MG63 (cell line): Measurements from ENCODE around the gene ZFP62. TPM values are rescaled to one million over a fixed set of nuclear protein-coding genes. Genes with fewer than 3 reads are reported as not detected.
"Not testable (repeated sequence)": the region's sequence is repeated elsewhere in the genome, so short reads cannot be mapped to it uniquely, and the experiment has no call there.

Experiments used
- DNase-seq: peaks from one replicate; pipeline ENCODE4 v3.0.0-alpha.2; 2020
- H3K27me3 ChIP-seq: fragments of 250-450 bp; sonication (Bioruptor Pico); 2 replicates; pipeline ENCODE4 v1.5.1; 2020; ENCODE audit warnings: mild to moderate bottlenecking, moderate library complexity
- H3K36me3 ChIP-seq: fragments of 250-450 bp; sonication (Bioruptor Pico); 2 replicates; pipeline ENCODE4 v1.5.1; 2020; ENCODE audit warnings: mild to moderate bottlenecking, moderate library complexity
- H3K4me3 ChIP-seq: fragments of 250-450 bp; sonication (Bioruptor Pico); 2 replicates; pipeline ENCODE4 v1.5.1; 2020; ENCODE audit warnings: mild to moderate bottlenecking, moderate library complexity
- H3K9me3 ChIP-seq: fragments of 250-450 bp; sonication (Bioruptor Pico); 2 replicates; pipeline ENCODE4 v1.5.1; 2020; ENCODE audit warnings: mild to moderate bottlenecking, moderate library complexity
- total RNA-seq: library from RNA; depleted of rRNA; stranded (reverse); fragments of >200 nt; shearing (Covaris generic); gene quantifications from 2 replicates; pipeline ENCODE4 v1.2.3, GENCODE V29; 2014; ENCODE audit warnings: low replicate concordance

Gene ZFP62
- total RNA-seq, 1 experiment from 2014 or later: 23.6 TPM

DNA sequence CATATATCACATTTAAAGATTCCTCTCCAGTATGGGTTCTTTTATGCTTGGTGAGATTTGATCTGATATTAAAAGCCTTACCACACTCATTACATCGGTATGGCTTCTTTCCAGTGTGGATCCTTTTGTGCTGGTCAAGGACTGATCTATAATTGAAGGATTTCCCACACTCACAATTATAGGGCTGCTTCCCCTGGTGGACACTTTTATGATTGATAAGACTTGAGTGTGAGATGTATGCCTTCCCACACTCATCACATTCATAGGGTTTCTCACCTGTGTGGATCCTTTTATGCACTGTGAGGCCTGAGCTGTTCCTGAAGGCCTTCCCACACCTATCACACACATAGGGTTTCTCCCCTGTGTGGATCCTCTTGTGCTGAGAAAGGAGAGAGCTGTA is 12.2 kb downstream of the ZFP62 start:
- DNase-seq: no peak
- no peaks in the 10 kb centered on the region for H3K27me3 ChIP-seq
- H3K9me3 ChIP-seq: peaks cover 55% of the 10 kb centered on the region
- H3K36me3 ChIP-seq: peaks cover 70% of the 10 kb centered on the region
- H3K4me3 ChIP-seq: no peak overlapping the region

DNA sequence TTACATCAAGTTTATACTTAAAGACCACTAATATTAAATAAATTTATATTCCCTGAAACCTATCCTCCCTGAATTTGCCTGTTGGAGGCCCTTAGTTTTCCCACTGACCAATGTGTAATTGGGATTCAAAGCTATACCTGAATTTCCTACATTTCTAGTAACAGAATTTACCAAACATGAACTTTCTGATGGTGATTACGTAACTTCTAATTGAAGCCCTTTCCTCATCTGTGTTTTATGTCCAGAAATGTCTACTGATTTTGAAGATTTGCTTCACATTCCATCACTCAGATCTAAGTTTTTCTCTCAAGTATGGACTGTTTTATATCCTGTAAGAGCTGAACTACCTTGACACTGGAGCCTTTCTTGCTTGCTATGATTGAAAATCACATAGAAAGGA is 12.8 kb downstream of the ZFP62 start:
- Histone ChIP-seq H3K9me3 (peaks cover 53% of the 10 kb centered on the region), H3K4me3 (no peak overlapping the region), H3K27me3 (no peaks in the 10 kb centered on the region), H3K36me3 (peaks cover 64% of the 10 kb centered on the region)
- DNase-seq: no peak

DNA sequence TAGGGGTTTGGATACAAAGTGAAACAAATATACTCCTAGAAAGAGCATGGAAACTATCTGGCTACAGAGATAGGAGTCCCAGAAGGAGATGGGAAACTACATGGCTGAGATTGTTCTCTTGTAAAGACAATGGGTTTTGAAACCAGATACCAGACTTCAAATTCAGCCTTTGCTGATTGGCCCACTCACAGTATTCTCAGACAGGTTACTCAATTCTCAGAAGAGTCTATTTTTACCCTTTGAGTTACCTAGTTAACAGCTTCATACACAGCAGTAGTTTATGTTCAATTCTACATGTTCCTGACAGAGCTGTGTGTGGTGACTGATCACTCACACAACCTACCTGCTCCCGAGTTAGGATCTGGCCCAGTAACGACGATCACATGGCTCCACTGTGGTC is 14.1 kb downstream of the ZFP62 start:
- peaks cover 55% of the 10 kb centered on the region for H3K36me3 ChIP-seq
- no peak for DNase-seq
- H3K9me3 ChIP-seq: peaks cover 43% of the 10 kb centered on the region
- no peaks in the 10 kb centered on the region for H3K27me3 ChIP-seq
- no peak overlapping the region for H3K4me3 ChIP-seq

DNA sequence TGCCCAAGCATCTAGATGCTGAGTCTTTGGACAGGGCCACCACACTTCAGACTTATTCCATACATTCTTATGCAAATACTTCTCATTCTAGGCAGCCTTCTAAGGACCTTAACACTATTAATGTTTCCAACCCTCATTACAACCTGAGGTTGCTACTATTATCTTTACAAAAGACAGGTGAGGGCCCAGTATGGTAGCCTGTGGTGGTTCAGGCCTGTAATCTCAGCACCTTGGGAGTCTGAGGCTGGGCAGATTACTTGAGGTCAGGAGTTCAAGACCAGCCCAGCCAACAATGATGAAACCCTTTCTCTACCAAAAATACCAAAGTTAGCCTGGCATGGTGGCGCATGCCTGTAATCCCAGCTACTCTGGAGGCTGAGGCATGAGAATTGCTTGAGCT is 16.2 kb downstream of the ZFP62 start:
- no peak overlapping the region for H3K4me3 ChIP-seq
- peaks cover 34% of the 10 kb centered on the region for H3K36me3 ChIP-seq
- H3K27me3 ChIP-seq: no peaks in the 10 kb centered on the region
- DNase-seq: no peak
- peaks cover 21% of the 10 kb centered on the region for H3K9me3 ChIP-seq

DNA sequence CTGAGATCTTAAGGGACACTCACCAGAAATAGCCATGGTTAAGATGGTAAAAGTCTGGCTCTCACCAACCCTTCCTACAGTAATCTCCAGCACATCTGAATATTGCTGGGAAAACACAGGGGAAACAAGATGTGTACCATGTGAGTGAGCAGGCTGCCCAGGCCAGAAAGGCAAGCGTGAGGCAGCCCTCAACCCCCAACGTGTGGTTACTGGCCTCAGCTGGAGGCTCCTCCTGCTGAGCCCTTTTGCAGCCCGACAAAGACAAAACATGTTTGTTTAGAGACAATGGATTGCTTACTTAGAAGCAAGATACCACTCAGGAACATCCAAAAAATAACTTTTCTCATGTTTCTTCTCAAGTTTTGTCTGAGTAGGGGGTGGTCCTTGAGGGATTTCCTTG is 16.6 kb downstream of the ZFP62 start:
- Histone ChIP-seq H3K27me3 (no peaks in the 10 kb centered on the region), H3K4me3 (no peak overlapping the region)
- DNase-seq: no peak

DNA sequence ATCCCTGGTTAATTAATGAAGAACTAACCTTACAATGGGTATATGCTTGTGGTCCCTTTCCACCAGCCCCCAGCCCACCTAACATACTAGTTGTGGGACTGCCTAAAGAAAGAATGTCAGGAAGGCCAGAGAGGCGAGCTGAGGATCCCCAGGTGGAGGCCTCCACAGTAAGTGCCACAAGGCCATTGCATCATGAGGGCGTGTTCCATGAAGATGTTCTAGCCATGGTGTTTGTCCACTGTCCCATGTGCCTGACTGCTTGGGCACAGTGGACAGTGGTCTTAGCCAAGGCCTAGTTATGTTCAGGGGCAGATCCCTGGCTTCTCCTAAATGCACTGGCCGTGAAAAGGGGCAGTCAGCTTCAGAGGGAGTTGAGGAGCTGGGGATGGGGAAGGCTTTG is 21.1 kb downstream of the ZFP62 start:
- 0 out of 2 replicates have a peak, but pooled peaks cover 2% of the 10 kb centered on the region for H3K36me3 ChIP-seq
- H3K4me3 ChIP-seq: no peak overlapping the region
- H3K27me3 ChIP-seq: no peaks in the 10 kb centered on the region
- no peaks in the 10 kb centered on the region for H3K9me3 ChIP-seq
- no peak for DNase-seq

More for the DNA sequence above, 16.6 kb downstream of the ZFP62 start:
- peaks cover 30% of the 10 kb centered on the region for H3K36me3 ChIP-seq
- H3K9me3 ChIP-seq: peaks cover 17% of the 10 kb centered on the region

DNA sequence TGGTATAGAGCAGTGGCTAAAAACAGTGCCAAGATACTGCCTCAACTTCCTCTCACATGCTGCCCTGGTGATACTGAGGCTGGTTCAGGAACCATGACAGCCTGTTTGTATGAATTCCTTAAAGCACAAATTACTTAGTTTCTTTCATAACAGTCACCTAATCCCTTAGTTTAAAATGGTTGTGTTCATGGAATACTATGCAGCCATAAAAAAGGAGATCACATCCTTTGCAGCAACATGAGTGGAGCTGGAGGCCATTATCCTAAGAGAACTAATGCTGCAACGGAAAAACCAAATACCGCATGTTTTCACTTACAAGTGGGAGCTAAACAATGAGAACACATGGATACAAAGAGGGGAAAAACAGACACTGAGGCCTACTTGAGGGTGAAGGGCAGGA is 21.8 kb downstream of the ZFP62 start:
- Histone ChIP-seq H3K36me3 (0 out of 2 replicates have a peak, but pooled peaks cover 2% of the 10 kb centered on the region), H3K9me3 (no peaks in the 10 kb centered on the region), H3K4me3 (no peak overlapping the region), H3K27me3 (no peaks in the 10 kb centered on the region)
- no peak for DNase-seq

DNA sequence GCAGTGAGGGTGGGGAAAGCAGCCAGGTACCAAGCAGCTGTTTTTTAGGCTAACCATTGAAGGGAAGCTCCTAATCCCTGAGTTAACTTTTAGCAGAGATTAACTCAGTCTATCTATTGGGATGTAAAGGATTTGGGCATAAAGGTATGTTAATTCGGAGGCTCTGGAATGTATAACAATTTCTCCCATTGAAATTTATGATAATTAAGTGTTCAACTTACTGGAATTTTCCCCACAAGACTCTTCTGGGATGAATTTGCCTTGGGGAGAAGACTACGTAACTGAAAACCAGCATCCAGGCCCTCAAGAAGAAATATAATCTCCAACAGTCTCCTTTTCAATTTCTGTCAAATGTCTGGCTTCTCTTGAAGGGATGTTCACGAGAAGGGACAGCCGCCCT is 23.6 kb downstream of the ZFP62 start:
- DNase-seq: no peak
- Histone ChIP-seq H3K27me3 (no peaks in the 10 kb centered on the region), H3K9me3 (no peaks in the 10 kb centered on the region)

DNA sequence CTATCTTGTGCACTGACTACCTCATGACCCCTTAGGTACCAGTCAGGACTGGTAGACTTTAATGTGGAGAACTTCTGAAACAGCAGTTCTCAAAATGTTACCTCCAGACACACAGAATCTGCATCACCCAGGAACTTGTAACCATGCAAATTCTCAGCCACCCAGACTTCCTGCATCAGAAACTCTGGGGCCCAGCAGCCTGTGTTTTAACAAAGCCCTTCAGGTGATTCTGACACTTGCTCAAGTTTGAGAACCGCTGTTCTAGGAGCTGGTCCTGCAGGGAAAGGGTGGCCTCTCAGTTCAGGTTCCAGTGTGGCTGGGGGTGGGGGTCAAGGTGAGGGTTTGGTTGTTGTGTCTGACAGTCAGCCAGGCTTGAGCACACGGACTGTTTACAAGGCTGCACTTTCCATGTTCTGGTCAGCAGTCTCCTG is 28.4 kb downstream of the ZFP62 start:
- DNase-seq: no peak
- Histone ChIP-seq H3K9me3 (peaks cover 14% of the 10 kb centered on the region), H3K4me3 (no peak overlapping the region), H3K27me3 (no peaks in the 10 kb centered on the region), H3K36me3 (peaks cover 8% of the 10 kb centered on the region)

More for the DNA sequence above, 23.6 kb downstream of the ZFP62 start:
- Histone ChIP-seq H3K36me3 (0 out of 2 replicates have a peak, but pooled peaks cover 2% of the 10 kb centered on the region), H3K4me3 (no peak overlapping the region)

DNA sequence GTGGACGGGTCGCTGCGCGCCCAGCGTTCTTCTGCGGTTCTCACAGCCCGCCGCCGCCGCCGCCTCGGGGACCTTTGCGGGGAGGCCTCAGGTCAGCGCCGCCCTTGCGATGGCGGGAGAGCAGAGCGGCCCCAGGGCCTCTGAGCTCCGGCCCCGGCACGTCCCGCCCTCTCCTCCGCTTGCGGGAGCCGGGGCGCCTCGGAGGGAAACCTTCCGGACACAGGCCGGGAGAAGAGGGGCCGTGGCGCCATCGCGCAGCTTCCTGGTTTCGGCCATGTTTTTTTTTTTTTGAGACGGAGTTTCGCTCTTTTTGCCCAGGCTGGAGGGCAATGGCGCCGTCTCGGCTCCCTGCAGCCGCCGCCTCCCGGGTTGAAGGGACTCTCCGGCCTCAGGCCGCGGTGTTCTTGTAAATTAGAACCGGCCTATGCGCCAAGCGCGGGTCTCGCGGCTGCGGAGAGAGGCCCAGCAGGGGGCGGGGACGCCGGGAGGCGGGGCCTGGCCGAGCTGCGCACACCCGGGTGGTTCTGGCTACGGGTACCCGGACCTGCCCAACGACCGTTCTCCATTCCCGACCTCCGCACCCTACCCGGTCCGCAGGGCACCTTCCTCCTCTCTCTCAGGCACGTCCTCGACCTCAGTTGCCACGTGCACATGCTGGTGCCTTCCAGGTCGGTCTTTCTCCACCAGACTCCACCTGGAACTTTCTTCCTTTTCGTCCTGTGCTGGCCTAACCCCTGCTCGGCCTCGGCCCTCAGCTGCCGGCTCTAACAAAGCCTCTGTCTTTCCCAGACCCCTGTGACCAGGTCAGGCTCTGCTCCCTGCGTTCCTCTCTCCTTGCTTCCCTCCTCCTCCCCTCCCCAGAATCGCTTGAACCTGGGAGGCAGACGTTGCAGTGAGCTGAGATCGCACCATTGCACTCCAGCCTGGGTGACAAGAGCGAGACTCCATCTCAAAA is 29.7 kb downstream of the ZFP62 start:
- peak; percentile 84 for DNase-seq
- Histone ChIP-seq H3K36me3 (peaks cover 8% of the 10 kb centered on the region), H3K9me3 (peaks cover 14% of the 10 kb centered on the region), H3K27me3 (no peaks in the 10 kb centered on the region), H3K4me3 (peak overlapping the region; percentile 57)

DNA sequence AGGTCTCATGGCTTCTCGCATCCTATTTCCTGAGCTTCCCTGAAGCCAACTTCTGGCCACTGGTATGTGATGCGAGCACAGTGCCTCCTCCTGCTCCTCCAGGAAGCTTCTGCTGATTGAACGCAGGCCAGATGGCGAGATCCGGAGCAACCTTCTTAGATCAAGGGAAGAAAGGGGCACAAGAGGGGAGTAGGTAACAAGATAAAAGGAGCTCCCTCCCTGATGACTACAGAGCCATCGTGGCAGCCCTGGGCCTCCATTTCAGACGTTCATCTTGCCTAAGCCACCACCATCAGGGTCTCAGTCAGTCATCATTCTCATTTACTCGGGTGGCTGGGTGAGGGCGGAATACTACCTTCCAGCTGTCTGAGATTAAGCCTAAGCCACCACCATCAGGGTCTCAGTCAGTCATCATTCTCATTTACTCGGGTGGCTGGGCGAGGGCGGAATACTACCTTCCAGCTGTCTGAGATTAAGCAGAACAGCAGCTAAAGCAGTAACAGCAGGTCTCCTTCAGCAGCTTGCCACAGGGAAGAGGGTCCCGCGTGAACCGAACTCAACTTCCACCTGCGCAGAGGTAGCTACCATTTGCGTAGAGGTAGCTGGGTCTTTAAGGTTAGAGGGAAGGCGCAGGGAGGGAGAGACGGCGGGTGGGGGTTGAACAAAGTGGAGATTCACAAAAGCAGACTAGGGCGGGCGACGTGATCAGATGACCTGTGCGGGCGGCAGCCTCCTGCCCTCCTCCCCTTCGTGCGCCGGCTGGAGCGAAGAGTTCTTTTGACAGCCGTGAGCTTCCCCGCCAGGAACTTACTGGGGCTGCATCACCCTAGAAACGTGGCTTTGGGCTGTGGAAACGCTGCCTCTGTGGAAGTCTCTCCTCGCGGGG is 30.6 kb downstream of the ZFP62 start:
- DNase-seq: no peak
- Histone ChIP-seq H3K27me3 (no peaks in the 10 kb centered on the region), H3K4me3 (peak overlapping the region; percentile 57), H3K9me3 (peaks cover 14% of the 10 kb centered on the region), H3K36me3 (peaks cover 8% of the 10 kb centered on the region)

DNA sequence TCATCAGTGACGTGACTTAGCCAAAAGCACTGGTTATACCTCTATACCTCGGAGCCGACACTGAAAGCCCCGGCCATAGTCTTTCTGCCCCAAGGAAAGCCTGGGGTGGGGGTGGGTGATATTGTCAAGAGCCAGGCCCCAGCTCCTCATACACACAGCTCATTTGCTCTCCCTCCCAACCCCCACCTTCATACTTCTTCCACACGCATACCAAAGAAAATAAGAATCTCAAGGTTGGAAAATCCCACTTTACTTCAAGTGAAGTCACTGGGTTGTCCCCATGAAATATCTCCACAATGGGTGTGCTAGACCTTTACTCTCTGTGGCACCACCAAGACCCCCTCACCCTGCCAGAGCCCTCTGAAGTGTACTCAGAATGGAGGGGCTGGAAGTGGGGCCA is 31.4 kb downstream of the ZFP62 start:
- no peaks in the 10 kb centered on the region for H3K27me3 ChIP-seq
- DNase-seq: no peak
- peaks cover 14% of the 10 kb centered on the region for H3K9me3 ChIP-seq
- peaks cover 8% of the 10 kb centered on the region for H3K36me3 ChIP-seq
- H3K4me3 ChIP-seq: no peak overlapping the region

DNA sequence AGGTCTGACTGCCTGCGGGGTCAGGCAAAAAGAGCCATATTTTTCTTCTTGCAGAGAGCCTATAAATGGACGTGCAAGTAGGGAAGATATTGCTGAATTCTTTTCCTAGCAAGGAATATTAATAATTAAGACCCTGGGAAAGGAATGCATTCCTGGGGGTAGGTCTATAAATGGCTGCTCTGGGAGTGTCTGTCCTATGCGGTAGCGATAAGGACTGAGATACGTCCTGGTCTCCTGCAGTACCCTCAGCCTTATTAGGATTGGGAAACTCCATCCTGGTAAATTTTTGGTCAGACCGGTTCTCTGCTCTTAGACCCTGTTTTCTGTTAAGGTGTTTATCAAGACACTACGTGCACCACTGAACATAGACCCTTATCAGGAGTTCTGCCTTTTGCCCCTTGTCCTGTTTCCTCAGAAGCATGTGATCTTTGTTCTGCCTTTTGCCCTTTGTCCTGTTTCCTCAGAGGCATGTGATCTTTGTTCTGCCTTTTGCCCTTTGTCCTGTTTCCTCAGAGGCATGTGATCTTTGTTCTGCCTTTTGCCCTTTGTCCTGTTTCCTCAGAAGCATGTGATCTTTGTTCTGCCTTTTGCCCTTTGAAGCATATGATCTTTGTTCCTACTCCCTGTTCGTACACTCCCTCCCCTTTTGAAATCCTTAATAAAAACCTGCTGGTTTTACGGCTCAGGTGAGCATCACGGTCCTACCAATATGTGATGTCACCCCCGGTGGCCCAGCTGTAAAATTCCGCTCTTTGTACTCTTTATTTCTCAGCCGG is 32.1 kb downstream of the ZFP62 start:
- DNase-seq, H3K36me3 ChIP-seq: not testable (repeated sequence)
- peaks cover 14% of the 10 kb centered on the region for H3K9me3 ChIP-seq

DNA sequence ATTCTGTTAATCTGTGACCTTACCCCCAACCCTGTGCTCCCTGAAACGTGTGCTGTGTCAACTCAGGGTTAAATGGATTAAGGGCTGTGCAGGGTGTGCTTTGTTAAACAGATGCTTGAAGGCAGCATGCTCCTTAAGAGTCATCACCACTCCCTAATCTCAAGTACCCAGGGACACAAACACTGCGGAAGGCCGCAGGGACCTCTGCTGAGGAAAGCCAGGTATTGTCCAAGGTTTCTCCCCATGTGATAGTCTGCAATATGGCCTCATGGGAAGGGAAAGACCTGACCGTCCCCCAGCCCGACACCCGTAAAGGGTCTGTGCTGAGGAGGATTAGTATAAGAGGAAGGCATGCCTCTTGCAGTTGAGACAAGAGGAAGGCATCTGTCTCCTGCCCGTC is 33.7 kb downstream of the ZFP62 start:
- not testable (repeated sequence) for H3K4me3 ChIP-seq, H3K36me3 ChIP-seq, H3K27me3 ChIP-seq, DNase-seq
- H3K9me3 ChIP-seq: peaks cover 14% of the 10 kb centered on the region

More for the DNA sequence above, 32.1 kb downstream of the ZFP62 start:
- H3K4me3 ChIP-seq, H3K27me3 ChIP-seq: not testable (repeated sequence)

DNA sequence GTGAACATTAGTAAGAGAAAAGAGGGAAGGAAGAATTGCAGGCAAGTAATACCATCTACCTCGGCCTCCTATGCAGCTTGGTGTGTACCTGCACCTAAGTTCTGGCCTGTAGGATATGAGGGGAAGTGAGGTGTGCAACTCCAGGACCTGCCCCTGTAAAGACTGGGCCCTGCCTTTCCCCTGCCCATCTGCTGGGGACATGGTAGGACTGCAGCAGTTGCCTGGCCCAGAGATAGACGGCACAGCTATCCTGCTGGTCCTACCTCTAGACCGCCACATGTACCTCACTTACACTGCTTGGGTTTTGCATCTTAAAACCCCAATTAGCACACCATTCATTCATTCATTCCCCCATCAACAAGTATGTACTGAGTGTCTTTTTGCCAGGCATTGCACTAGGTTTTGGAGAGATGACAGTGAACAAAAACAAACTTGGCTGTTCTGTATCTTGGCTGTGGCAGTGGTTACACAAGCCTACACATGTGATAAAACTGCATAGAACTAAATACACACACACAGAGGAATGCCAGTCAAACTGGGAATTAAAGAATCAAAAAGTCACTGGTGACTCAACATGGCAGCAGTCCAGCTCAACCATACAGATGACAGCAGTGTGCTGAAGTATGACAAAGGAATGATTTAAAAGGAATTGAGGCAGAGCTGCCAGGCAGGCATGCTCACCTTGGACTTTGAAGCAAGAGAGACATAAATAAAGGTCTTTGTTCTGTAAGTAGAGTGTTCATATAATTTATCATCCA is 35.1 kb downstream of the ZFP62 start:
- Histone ChIP-seq H3K27me3 (no peaks in the 10 kb centered on the region), H3K4me3 (no peak overlapping the region), H3K9me3 (peaks cover 14% of the 10 kb centered on the region), H3K36me3 (peaks cover 8% of the 10 kb centered on the region)
- peak; percentile 77 for DNase-seq
